SU-DHL-6 (cell line): ENCODE data around the gene MRPS34.

Source experiments
- H2AFZ ChIP-seq: fragments of 200-600 bp; sonication (generic); 2 replicates; pipeline ENCODE4 v1.6.1; 2014; ENCODE audit warnings: low read depth, mild to moderate bottlenecking, moderate library complexity, mixed read lengths, antibody characterized with exemption, low read length; ENCODE audit not compliant: severe bottlenecking
- H3F3A ChIP-seq: fragments of 200-600 bp; shearing (Covaris generic); 2 replicates; pipeline ENCODE4 v1.6.0; 2016; ENCODE audit warnings: antibody characterized with exemption, mild to moderate bottlenecking; ENCODE audit not compliant: insufficient read depth
- H3K27ac ChIP-seq: fragments of 200-600 bp; sonication (generic); 2 replicates; pipeline ENCODE4 v1.5.1; 2016; ENCODE audit warnings: low read depth, mild to moderate bottlenecking, low read length, moderate library complexity, mixed read lengths
- H3K27me3 ChIP-seq: fragments of 200-600 bp; sonication (generic), shearing (Covaris generic); 2 replicates; pipeline ENCODE4 v1.6.0; 2014; ENCODE audit warnings: mild to moderate bottlenecking, low read length
- H3K36me3 ChIP-seq: fragments of 200-600 bp; sonication (generic); 2 replicates; pipeline ENCODE4 v1.6.1; 2014; ENCODE audit warnings: mild to moderate bottlenecking, low read length, mixed read lengths
- H3K4me2 ChIP-seq: fragments of 300-600, 200-600 bp; shearing (Covaris generic), sonication (generic); 2 replicates; pipeline ENCODE4 v1.6.0; 2014; ENCODE audit warnings: low read length, low read depth, mild to moderate bottlenecking; ENCODE audit not compliant: poor library complexity, severe bottlenecking
- H3K4me3 ChIP-seq: fragments of 200-600 bp; sonication (generic); 2 replicates; pipeline ENCODE4 v1.5.1; 2014; ENCODE audit warnings: antibody characterized with exemption, low read length, mild to moderate bottlenecking, mixed read lengths; ENCODE audit not compliant: insufficient read depth, poor library complexity, severe bottlenecking
- H3K79me2 ChIP-seq: fragments of 200-600 bp; sonication (generic); 2 replicates; pipeline ENCODE4 v1.6.1; 2014; ENCODE audit warnings: mild to moderate bottlenecking, low read length, moderate library complexity; ENCODE audit not compliant: insufficient read depth
- H3K9ac ChIP-seq: fragments of 200-600 bp; sonication (generic); 2 replicates; pipeline ENCODE4 v1.7.0; 2014; ENCODE audit warnings: mild to moderate bottlenecking, low read length
- H3K9me2 ChIP-seq: fragments of 200-600 bp; sonication (generic); replicated peaks from 2 replicates; pipeline ENCODE4 v1.6.1; 2014; ENCODE audit warnings: low read length; ENCODE audit not compliant: insufficient read depth
- H3K9me3 ChIP-seq: fragments of 200-600 bp; sonication (generic); 2 replicates; pipeline ENCODE4 v1.6.1; 2014; ENCODE audit warnings: low read length, mixed read lengths; ENCODE audit not compliant: insufficient read depth
- H4K20me1 ChIP-seq: fragments of 200-600 bp; sonication (generic); 2 replicates; pipeline ENCODE4 v1.6.1; 2014; ENCODE audit warnings: low read depth, mild to moderate bottlenecking, antibody characterized with exemption, low read length, moderate library complexity, mixed read lengths
- EZH2phosphoT487 ChIP-seq: fragments of 200-600 bp; sonication (generic), shearing (Covaris generic); conservative IDR thresholded peaks from 2 replicates; pipeline ENCODE4 v1.6.1; 2018; ENCODE audit warnings: mild to moderate bottlenecking, antibody characterized with exemption, low read length, moderate library complexity, mixed read lengths
- TF ChIP-seq, protein P1 (sequence below): fragments of 200-600 bp; sonication (generic); IDR thresholded peaks from one replicate; pipeline ENCODE4 v1.5.1; 2017; ENCODE audit warnings: antibody characterized with exemption, mild to moderate bottlenecking, low read length, moderate library complexity; ENCODE audit not compliant: insufficient read depth, poor library complexity, severe bottlenecking

Gene MRPS34

DNA sequence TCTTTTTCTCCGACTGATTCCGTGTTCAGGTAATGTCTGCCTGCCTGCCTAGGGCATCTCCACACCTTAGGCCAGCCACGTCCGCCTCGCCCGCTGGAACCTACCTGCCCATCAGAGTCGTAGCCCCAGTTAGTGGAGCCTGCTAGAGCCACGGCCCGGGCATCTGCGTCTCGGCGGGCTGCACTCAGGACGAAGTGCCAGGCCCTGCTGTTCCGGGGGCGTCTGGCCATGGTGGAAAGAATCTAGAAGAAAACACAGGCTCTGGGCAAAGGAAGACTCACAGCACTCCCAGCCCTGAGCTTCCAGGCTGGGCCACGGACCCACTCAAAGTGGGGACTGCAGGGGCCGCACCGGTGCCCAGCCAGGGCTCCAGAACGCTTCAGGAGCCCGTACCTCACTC, 8.3 kb upstream of the MRPS34 start:
- Histone ChIP-seq H3K4me2 (peak overlapping the region; percentile 63), H3K9me3 (no peaks in the 10 kb centered on the region), H2AFZ (no peak overlapping the region), H3K36me3 (no peaks in the 10 kb centered on the region), H3K9ac (peak overlapping the region; percentile 70), H3K27ac (no peak overlapping the region), H4K20me1 (no peaks in the 10 kb centered on the region), H3K9me2 (no peaks in the 10 kb centered on the region), H3K27me3 (no peaks in the 10 kb centered on the region), H3K4me3 (peak overlapping the region; percentile 65), H3F3A (no peaks in the 10 kb centered on the region), H3K79me2 (peaks cover 26% of the 10 kb centered on the region)
- no peak for TF ChIP-seq EZH2phosphoT487
- TF ChIP-seq, protein P1, sequence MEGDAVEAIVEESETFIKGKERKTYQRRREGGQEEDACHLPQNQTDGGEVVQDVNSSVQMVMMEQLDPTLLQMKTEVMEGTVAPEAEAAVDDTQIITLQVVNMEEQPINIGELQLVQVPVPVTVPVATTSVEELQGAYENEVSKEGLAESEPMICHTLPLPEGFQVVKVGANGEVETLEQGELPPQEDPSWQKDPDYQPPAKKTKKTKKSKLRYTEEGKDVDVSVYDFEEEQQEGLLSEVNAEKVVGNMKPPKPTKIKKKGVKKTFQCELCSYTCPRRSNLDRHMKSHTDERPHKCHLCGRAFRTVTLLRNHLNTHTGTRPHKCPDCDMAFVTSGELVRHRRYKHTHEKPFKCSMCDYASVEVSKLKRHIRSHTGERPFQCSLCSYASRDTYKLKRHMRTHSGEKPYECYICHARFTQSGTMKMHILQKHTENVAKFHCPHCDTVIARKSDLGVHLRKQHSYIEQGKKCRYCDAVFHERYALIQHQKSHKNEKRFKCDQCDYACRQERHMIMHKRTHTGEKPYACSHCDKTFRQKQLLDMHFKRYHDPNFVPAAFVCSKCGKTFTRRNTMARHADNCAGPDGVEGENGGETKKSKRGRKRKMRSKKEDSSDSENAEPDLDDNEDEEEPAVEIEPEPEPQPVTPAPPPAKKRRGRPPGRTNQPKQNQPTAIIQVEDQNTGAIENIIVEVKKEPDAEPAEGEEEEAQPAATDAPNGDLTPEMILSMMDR, result no peak

- no peak overlapping the region for H3K4me3 ChIP-seq
- H2AFZ ChIP-seq, result no peak overlapping the region
- H3K4me2 ChIP-seq, result no peak overlapping the region
- peaks cover 24% of the 10 kb centered on the region for H3K79me2 ChIP-seq
- no peaks in the 10 kb centered on the region for H3K9me2 ChIP-seq
- no peaks in the 10 kb centered on the region for H3K27me3 ChIP-seq
- TF ChIP-seq, protein P1, result no peak
- TF ChIP-seq EZH2phosphoT487, result no peak
- no peaks in the 10 kb centered on the region for H4K20me1 ChIP-seq
- H3K36me3 ChIP-seq, result no peaks in the 10 kb centered on the region
- no peak overlapping the region for H3K27ac ChIP-seq
- no peaks in the 10 kb centered on the region for H3K9me3 ChIP-seq
- no peak overlapping the region for H3K9ac ChIP-seq
- H3F3A ChIP-seq, result no peaks in the 10 kb centered on the region
These were observed 7.7 kb upstream of the MRPS34 start for GRCh38 chr16:1780677-1781072.

GRCh38 chr16:1779741-1780676, 7.1 kb upstream of the MRPS34 start:
- H3K9ac ChIP-seq, result no peak overlapping the region
- TF ChIP-seq EZH2phosphoT487, result no peak
- TF ChIP-seq, protein P1, result no peak
- no peaks in the 10 kb centered on the region for H3K9me2 ChIP-seq
- H3K79me2 ChIP-seq, result peaks cover 17% of the 10 kb centered on the region
- no peaks in the 10 kb centered on the region for H3K36me3 ChIP-seq
- H3F3A ChIP-seq, result no peaks in the 10 kb centered on the region
- H3K27me3 ChIP-seq, result no peaks in the 10 kb centered on the region
- no peak overlapping the region for H3K4me2 ChIP-seq
- no peak overlapping the region for H3K27ac ChIP-seq
- H2AFZ ChIP-seq, result no peak overlapping the region
- H4K20me1 ChIP-seq, result no peaks in the 10 kb centered on the region
- no peaks in the 10 kb centered on the region for H3K9me3 ChIP-seq
- H3K4me3 ChIP-seq, result no peak overlapping the region
